AG08396 (cell line): ENCODE data around the gene CDH18.
"Not testable (repeated sequence)": the region's sequence is repeated elsewhere in the genome, so short reads cannot be mapped to it uniquely, and the experiment has no call there.

Source experiments
- DNase-seq: peaks from one replicate; pipeline ENCODE4 v3.0.0; 2012; ENCODE audit warnings: low spot score, mixed read lengths

Gene CDH18

GRCh38 chr5:19855453-19855852, 132.5 kb downstream of the CDH18 start:
- no peak for DNase-seq

- DNase-seq, result no peak
Observed at GRCh38 chr5:19855031-19855430, 133.0 kb downstream of the CDH18 start.

GRCh38 chr5:19853616-19854240, 134.3 kb downstream of the CDH18 start:
- peak; percentile 3 for DNase-seq

GRCh38 chr5:19837536-19838174, 150.3 kb downstream of the CDH18 start:
- no peak for DNase-seq

DNA sequence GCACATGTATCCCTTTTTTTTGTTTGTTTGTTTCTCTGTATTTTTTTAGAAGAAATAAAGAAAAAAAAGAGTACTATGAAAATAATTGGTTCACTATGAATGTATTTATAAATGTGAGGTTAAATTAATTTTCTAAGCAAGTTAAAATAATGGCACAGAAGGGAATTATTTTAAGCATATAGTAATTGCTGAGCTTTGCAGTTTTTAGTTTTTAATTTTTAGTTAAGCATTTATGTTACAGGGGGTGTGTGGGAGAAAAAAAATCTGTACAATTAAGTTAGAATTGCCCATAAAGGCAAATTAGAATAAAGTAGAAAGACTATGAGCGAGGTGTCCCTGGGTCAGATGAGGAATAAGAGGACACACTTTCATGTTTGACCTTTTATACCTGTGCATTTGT, 152.6 kb downstream of the CDH18 start:
- no peak for DNase-seq

- not testable (repeated sequence) for DNase-seq
Observed at GRCh38 chr5:19812720-19813119, 175.3 kb downstream of the CDH18 start.

- no peak for DNase-seq
Observed at GRCh38 chr5:19806756-19807155, 181.2 kb downstream of the CDH18 start.

DNA sequence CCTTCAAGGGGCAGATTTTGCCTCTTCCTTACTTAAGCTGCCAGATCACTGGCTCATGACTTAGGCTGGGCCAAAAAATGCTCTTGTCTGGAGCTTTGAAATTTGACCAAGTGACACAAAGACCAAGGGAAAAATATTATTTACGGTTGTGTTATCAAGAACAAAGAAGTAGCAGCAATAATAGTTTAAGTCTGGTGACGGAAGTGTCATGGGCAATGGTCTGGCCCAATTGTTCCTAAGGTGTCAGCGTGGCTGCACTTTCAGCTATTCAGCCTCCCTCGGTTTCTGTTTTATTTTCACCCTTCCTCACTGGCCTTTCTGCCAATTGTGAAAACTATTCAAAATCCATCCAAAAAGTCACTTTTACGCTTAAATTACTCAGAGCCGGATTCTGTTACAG, 185.3 kb downstream of the CDH18 start:
- DNase-seq, result no peak

DNA sequence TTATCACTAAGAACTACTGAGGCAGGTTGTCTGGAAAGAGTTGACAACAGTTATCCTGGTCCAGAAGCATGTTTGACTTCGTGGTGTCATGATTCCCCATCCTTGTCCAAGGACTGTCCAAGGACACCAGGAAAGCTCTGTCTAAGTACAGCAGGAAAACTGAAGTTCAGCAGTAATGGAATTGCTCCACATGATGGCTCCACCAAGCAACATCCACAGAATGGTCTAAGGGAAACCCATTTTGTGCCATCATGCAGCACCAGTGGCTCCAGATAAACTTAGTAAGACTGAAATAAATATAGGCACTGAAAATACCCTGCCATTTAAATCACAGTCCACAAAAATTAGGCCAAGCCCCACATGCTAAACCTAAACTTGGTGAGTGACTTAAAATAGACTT, 192.8 kb downstream of the CDH18 start:
- DNase-seq, result no peak

GRCh38 chr5:19790829-19791466, 197.1 kb downstream of the CDH18 start:
- no peak for DNase-seq

DNA sequence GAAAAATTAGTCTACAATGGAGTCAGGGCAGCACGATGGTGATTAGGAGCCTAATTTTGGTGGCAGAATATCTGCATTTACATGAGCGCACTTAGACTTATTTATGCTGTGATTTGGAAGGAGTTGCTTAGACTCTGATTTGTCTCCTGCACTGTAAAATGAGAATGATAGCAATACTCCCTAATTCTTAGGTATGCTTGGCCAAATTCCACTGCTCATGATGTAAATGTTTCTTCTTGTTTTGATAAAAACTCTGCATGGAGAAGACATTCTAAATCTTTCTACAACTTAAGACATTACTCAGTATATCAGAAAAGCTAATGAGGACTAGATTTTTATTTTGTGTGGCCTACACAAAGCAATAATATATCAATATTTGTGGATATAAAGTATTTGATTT, 205.4 kb downstream of the CDH18 start:
- DNase-seq, result no peak

DNA sequence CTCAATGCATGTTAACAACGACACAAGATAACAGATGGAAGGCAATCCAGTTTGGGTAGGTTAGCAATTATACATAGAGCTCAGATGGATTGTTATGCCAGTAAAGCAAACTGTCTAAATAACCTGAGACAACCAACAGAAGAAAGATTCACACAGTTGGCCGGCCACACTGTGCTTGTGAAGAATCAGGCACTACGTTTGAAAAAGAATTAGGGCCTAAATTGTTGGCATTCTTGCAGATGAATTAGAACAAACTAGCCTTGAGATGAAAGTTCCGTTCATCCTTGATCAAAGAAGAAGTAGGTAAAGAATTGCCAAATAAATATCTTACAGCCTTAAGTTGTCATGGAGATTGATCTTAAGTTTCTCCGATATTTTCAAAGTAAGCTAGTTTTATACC, 210.6 kb downstream of the CDH18 start:
- no peak for DNase-seq

DNA sequence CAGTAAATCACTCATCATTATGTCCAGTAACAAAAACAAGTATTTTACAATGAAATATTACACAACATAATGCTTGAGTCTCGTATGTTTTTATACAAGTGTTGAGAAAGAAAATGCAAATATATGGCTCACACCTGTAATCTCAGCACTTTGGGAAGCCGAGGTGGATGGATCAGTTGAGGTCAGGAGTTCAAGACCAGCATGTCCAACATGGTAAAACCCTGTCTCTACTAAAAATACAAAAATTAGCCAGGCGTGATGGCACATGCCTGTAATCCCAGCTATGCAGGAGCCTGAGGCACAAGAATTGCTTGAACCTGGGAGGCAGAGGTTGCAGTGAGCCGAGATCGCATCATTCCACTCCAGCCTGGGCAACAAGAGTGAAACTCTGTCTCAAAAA, 211.1 kb downstream of the CDH18 start:
- DNase-seq, result not testable (repeated sequence)

- DNase-seq, result no peak
Observed at GRCh38 chr5:19771174-19771835, 216.7 kb downstream of the CDH18 start.

GRCh38 chr5:19770396-19770795, 217.6 kb downstream of the CDH18 start:
- no peak for DNase-seq

DNA sequence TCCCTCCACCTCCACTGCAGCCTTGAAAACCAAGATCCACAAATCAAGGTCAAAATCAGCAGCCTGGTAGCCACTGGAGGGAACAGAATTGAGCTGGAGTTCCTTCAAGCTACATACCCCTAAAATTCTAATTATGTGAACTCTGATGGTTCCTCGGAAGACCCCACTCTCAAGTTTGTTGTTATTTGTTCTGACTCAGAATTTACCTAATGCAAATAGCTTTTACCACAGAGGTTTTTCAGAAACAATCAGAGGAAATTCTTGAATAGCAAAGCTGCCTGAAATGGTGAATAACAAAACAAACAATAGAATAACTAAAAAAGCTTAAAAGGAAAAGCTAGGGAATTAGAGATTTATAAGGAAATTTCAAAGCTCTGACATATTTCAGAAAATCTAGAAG, 220.0 kb downstream of the CDH18 start:
- no peak for DNase-seq

- DNase-seq, result no peak
Observed at GRCh38 chr5:19753579-19753978, 234.4 kb downstream of the CDH18 start.

DNA sequence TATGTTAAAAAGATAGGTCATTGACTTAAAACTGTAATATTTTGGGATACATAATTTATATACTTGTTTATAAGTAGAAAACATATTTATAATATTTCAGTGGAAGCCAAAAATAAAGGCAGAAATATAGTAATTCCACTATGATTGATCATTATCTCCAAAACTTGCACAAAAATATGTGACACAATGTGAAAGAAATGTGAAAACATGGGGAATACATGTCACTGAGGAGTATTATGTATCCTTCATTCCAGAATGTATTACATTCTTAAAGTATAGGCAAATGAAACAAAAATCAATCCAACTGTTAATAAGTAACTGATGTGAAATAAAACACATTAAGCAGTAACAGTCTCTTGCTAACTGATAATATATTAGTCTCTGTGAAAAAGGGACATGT, 236.7 kb downstream of the CDH18 start:
- DNase-seq, result no peak

- no peak for DNase-seq
Observed at GRCh38 chr5:19745247-19745646, 242.8 kb downstream of the CDH18 start.

DNA sequence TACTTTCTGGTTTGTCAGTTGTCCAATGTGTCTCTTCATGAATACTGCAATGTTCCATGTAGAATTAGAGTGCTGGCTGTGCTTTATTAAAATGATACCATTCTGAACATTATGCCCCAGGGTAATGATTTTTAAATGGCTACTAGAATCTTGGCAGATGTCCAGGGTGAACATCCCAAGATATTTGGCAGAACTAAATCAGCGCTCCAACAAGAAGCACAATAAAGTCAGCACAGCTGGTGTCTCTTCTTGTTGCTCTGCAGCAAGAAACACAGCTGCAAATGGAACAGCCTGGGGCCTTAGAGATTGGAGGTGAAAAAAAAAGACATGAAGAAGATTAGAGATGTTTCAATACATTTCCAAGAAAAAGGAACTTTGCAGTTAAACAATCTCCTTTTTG, 248.3 kb downstream of the CDH18 start:
- DNase-seq, result no peak

DNA sequence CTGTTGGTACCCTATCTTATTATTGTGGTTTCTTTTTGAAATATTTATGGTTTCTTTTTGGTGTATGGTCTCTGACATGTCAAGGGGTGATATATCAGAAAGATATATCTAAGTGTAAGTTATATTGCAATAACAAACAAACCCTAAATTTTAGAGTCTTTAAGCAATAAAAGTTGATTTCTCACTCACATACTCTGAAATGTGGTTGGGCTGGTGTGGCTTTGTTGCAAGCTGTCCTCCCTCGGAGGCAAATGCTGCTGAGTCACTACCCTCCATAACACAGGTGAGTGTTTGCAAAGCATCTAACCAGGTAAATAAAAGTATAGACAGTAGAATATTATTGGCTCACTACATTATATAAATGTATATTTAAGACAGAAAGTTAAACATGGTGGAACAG, 253.2 kb downstream of the CDH18 start:
- no peak for DNase-seq

- DNase-seq, result no peak
Observed at GRCh38 chr5:19733612-19734495, 254.1 kb downstream of the CDH18 start.
